Measurements from ENCODE around the gene FOXB1. TPM values are rescaled to one million over a fixed set of nuclear protein-coding genes. Genes with fewer than 3 reads are reported as not detected.

FOXB1 gene
- total and polyA plus RNA-seq, 9 of the 15 experiments (the other 6 are each of a cell fraction or from before 2014, with no cell fraction given): not detected

DNA sequence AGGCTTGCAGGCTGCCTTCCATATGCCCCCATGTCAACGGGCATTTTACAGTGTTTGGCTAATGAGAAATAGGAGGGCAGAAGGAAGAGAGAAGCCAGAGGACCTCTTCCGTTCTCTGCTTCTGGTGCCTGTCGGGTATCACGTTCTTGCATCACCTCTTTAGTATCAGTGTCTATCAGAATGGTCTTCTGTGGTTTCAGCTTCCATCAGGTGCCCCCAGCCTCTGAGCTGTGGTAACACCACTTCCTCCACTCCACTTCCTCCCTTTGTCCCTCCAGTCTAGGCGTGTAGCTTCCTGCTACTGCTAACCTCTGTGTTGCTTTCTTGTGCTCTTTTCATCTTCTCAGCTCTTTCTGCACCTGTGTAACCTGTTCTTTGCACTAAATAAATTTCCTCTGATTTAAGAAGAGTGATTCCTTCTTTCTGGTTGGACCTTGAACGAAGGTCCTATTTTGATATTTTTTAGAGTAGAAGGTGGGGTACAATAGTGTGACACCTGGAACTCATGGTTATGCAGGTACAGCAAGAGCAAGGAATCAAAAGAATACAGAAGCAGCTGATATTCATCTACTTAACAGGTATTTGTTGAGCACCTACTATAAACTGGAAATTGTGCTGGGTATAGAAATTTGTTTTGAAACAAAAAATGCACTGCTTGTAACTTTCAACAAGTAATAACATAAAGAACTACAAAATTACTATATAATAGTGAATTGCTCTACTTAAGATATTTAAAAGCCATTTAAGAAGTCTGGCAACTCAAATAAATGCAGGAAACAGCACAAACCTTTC is 27.4 kb upstream of the FOXB1 start (continued):
- TF ChIP-seq, protein P1, sequence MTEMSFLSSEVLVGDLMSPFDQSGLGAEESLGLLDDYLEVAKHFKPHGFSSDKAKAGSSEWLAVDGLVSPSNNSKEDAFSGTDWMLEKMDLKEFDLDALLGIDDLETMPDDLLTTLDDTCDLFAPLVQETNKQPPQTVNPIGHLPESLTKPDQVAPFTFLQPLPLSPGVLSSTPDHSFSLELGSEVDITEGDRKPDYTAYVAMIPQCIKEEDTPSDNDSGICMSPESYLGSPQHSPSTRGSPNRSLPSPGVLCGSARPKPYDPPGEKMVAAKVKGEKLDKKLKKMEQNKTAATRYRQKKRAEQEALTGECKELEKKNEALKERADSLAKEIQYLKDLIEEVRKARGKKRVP (CRISPR knock-in tag; IDR thresholded peaks at IDR 0.05): peak; percentile 79
- TF ChIP-seq GABPA (tag; conservative IDR thresholded peaks at IDR 0.05; ENCODE audit: low read depth) (peak; percentile 67), RBM25 (IDR thresholded peaks at IDR 0.05; ENCODE audit: low read depth, low read length, severe bottlenecking) (no peak), RB1 (IDR thresholded peaks at IDR 0.05; ENCODE audit: low read depth) (no peak), SAP30 (IDR thresholded peaks at IDR 0.05; ENCODE audit: borderline replicate concordance, insufficient read depth, low read depth, low read length, poor library complexity, severe bottlenecking) (no peak), PCBP1 (IDR thresholded peaks at IDR 0.05; ENCODE audit: low read depth, low read length, poor library complexity, severe bottlenecking) (no peak)
- TF ChIP-seq, protein P2, sequence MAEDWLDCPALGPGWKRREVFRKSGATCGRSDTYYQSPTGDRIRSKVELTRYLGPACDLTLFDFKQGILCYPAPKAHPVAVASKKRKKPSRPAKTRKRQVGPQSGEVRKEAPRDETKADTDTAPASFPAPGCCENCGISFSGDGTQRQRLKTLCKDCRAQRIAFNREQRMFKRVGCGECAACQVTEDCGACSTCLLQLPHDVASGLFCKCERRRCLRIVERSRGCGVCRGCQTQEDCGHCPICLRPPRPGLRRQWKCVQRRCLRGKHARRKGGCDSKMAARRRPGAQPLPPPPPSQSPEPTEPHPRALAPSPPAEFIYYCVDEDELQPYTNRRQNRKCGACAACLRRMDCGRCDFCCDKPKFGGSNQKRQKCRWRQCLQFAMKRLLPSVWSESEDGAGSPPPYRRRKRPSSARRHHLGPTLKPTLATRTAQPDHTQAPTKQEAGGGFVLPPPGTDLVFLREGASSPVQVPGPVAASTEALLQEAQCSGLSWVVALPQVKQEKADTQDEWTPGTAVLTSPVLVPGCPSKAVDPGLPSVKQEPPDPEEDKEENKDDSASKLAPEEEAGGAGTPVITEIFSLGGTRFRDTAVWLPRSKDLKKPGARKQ (CRISPR knock-in tag; IDR thresholded peaks at IDR 0.05): no peak
- TF ChIP-seq, protein P3, sequence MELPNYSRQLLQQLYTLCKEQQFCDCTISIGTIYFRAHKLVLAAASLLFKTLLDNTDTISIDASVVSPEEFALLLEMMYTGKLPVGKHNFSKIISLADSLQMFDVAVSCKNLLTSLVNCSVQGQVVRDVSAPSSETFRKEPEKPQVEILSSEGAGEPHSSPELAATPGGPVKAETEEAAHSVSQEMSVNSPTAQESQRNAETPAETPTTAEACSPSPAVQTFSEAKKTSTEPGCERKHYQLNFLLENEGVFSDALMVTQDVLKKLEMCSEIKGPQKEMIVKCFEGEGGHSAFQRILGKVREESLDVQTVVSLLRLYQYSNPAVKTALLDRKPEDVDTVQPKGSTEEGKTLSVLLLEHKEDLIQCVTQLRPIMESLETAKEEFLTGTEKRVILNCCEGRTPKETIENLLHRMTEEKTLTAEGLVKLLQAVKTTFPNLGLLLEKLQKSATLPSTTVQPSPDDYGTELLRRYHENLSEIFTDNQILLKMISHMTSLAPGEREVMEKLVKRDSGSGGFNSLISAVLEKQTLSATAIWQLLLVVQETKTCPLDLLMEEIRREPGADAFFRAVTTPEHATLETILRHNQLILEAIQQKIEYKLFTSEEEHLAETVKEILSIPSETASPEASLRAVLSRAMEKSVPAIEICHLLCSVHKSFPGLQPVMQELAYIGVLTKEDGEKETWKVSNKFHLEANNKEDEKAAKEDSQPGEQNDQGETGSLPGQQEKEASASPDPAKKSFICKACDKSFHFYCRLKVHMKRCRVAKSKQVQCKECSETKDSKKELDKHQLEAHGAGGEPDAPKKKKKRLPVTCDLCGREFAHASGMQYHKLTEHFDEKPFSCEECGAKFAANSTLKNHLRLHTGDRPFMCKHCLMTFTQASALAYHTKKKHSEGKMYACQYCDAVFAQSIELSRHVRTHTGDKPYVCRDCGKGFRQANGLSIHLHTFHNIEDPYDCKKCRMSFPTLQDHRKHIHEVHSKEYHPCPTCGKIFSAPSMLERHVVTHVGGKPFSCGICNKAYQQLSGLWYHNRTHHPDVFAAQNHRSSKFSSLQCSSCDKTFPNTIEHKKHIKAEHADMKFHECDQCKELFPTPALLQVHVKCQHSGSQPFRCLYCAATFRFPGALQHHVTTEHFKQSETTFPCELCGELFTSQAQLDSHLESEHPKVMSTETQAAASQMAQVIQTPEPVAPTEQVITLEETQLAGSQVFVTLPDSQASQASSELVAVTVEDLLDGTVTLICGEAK (IDR thresholded peaks at IDR 0.05): no peak
- TF ChIP-seq, protein P3 (CRISPR knock-in tag; IDR thresholded peaks at IDR 0.05): no peak
- TF ChIP-seq, protein P4, sequence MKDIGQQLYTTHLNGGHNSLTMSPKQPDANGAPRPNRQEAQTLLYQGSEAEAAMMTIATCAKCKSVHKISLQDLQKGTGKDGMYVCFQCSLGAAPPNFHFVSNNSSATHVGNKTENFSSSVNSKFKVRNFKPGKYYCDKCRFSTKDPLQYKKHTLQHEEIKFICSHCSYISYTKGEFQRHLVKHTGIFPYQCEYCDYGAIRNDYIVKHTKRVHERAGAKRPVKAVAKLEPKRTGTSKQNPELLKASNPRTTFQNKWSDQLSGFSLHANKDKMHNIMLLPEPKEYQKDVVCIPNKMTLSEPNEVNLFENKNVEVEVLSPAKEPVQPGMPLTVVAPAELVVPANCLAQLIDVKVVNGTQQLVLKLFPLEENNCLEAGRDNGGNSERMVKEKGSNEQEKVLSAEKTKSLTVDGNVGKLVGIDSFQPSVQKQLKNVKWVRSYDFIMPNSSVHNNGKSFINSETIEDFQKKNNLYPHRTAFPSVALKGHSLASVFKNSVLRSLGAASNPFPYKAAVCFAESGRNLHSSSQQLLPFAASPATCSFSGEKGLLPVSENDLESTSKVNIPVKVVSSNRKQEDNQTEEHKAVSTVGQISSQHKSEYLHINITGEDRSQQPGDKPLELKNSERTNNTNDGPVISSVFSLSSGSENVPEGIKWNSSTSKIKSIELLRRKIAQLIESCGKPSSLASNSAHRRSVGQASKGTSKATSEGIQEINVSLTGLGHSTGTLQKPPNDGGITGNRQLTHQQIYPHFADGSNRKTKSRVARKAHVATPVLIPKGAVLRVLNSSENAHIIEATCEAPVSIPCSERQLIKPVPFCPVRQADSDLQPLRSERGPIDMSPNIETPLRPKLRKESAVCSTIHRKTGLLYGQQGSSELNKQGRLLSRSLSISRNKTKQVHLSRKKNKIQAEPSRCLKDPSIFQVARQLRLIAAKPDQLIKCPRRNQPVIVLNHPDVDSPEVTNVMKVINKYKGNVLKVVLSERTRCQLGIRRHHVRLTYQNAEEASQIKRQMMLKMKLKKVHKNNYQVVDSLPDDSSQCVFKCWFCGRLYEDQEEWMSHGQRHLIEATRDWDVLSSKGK (CRISPR knock-in tag; IDR thresholded peaks at IDR 0.05): no peak
